NCI-H345 (cell line): Measurements from ENCODE around the gene ST6GALNAC4.

Experiments
- DNase-seq: peaks from one replicate; lab custom pipeline; 2025; lab: John Stamatoyannopoulos, UW

ST6GALNAC4 gene

DNA sequence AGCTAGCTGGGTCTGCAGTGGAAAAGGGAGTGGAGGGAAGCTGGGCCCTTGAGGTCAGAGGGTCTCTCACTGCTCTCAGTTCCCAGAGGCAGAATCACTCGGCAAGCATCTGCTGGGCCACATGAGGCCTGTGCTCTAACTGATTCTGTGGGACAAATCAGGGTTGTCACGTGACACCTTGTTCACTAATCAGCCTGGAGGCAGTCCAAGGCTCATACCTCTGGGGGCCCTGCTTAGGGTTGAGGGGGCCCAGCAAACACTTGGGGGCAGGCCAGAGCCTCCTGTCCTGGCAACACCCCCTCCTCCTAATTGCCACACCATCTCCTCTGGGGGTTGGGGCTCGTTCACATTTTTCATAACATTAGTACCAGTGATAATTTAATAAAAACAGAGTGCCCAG, 29.9 kb upstream of the ST6GALNAC4 start:
- DNase-seq = no peak

DNA sequence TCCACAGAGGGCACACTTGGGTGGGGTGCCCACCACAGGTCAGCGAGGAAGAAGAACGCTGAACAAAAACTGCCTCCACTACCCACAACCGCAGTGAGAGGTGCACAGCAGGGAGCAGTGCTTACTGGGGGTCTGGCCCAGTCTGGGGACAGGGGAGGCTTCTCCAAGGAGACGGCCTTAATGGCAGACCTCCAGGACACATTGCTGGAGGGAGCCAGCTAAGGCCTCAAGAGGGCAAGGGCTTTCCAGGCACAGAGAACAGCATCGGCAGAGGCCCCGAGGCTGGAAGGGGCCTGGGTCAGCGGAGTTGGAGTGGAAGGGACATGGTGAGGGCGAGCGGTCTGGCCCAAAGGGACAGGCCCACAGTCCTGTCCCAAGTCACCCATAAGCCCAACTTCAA, 29.1 kb upstream of the ST6GALNAC4 start:
- DNase-seq = no peak

DNA sequence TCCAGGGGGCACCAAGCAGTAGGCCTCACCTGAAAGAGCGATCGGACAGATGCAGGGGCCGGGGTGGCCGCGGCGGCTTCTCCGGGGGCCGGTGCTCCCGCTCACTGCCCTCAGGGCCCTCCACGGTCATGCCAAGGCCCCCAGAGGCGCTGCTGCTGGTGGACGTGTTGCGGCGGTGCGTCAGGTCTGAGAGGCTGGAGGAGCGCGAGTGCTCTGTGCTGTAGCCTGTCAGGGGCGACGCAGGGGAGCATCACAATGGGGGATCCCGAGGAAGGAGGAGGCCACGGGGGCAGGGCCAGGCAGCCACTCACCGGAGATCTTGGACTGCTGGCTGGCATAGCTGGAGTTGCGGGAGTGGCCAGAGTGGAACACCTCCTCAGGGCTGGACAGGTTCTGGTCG, 28.5 kb upstream of the ST6GALNAC4 start:
- DNase-seq = no peak

DNA sequence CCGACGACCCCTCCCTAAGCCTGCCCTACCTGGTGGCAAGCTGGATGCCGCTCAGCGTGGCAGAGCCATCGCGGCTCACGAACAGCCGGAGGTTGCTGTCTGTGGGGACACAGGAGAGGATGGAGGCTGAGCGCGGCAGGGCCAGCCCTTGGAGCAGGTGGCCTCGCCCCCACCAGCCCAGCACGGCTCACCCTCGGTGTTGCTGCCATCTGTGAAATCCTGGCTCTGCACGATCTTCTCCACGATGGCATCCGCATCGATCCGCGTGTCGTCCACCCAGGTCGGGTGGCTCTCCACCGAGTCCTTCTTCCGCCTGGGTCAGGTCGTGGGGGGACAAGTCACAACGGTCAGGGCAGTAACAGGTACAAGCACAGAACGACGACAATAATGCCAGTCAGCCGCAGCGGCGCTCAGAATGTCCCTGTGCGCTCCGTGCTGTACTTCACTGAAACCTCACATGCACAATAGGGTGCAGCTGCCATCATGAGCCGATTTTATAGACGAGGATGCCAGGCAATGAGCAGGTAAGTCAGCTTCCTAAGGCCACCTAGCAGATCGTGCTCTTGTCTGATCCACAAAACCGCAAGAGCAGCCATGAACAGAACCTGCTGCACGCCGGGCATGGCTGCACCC, 27.9 kb upstream of the ST6GALNAC4 start:
- no peak for DNase-seq

DNA sequence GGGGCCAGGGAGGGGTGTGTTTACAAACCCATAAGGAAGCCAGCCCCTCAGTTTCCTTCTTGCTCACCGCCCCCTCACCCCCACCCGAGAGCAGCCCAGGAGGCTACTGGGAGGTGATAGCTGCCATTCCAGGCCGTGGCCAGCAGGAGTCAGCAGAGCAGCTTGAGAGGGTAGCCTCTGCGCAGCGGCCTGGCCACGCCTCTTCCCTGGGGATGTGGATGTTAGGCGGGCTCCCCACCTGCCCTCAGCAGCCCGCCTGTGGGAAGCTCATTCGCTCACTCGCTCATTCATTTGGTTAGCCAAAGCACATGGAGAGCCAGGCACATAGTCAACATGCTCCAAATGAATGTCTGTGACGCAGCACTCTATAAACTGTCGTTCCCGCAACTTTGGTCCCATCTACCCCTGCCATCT, 26.9 kb upstream of the ST6GALNAC4 start:
- peak; percentile 93 for DNase-seq

DNA sequence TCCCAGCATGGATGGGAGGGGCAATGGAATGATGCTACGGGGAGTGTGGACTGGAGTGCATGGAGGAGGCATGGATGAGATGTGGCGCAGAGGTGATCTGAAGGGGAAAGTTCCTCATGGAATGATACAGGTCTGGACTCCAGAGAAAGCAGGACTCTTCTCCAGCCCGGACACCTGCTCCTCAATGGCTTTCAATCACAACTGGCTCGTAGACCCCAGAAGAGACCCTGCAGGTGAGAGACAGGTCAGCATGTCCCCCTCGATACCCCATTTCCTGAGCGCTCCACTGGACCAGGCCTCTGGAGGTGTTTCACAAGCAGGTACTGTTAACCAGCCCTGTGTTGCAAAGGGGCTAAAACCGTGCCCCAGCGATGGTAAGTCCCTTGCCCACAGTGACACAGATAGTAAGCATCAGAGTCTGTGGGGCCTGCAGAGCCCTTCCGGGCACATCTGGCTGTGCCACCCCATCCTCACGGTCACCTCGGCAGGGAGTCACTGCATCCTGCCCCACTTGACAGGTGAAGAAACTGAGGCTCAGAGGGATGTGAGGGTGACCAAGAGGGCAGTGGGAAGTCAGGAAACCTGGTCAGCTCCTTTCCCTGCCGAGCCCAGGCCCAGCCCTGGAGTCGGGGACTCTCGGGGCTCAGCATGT, 26.3 kb upstream of the ST6GALNAC4 start:
- DNase-seq = no peak

DNA sequence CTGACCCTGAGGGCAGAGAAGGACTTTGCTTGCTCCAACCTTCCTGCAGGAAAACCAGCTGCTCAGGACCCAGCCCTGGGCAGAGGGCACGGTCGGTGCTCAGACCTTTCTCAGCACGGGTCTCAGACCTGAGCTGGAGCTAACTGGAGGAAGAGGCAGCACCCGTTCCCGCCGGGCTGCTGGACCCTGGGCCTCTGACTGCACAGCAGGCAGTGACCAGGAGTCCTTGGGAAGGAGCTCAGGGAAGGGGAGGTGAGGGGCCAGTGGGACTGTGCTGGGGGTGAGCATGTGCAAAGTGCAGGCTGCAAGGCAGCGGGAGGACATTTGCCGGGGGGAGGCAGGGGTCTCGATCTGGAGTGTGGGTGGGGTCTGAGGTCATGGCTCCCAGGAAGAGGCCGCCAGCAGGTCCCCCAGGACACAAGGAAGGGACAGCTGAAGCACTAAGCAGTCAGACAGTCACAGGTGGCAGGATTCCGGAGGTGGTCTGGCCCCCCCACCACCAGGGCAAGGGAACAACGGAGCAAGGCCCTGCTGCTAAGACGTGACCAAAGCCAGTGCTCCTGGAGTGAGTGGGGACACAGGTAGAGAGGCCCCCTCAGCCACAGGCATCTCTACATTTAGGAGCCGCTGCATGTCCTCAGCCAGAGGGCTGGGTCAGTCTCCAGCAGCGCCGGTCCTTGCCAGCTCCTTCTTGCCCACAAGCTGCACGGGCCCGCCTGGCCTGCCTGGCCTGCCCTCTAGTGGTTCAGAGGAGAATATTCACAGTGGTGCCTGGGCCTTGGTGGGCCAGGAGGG, 25.6 kb upstream of the ST6GALNAC4 start:
- DNase-seq = peak; percentile 40

DNA sequence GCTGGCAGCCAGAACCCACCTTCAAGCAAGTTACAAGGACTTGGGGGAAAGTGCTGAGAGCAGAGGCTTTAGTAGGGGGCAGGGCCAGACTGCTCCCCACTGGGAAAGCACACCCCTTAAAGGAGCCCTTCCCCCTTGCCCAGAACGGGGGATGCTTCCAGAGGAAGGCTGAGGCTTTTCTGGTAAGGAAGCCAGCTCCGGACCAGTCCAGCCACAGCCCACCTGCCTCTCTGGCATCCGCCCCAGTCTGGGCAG, 25.0 kb upstream of the ST6GALNAC4 start:
- DNase-seq = no peak

DNA sequence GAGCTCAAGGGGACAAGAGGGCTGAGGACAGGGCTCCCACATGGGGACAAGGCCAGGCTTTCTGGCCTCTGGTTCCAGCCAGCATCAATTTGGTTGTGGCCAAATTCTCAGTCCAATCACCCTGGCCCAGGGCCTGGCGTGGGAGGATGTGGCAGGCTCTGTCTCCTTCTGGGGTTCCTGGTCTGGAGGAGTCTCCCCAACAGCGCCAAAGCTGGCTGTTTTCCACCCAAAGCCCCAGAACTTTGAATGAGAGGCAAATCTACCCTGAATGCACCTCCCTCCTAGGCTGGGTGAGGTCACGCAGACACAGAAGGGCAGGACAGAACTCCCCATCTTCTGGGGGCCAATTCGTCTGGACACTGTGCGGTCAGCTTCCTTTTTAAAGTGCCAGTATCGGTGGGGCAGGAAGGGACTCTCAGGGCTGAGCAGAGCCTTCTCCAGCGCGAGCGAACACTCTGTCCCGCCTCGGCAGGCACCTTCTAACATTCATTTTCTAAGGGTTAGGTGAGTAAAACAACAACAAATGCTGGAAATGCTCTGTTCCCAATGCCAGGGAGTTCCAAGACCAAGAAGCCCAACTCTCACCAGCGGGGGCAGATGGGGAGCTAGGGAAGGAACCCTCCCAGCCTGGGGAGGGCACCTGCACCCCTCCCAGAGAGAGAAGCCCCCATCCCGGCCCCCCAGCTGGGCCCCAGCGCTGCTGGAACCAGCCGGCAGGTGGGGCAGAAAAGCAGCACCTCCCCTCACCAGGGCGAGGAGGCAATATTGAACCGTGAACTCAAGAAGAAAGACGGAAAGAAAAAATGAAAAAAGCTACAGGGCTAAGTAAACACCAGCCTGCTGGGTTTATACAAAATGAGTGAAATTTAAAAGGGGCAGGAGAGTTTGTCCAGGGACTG, 24.5 kb upstream of the ST6GALNAC4 start:
- DNase-seq = no peak

DNA sequence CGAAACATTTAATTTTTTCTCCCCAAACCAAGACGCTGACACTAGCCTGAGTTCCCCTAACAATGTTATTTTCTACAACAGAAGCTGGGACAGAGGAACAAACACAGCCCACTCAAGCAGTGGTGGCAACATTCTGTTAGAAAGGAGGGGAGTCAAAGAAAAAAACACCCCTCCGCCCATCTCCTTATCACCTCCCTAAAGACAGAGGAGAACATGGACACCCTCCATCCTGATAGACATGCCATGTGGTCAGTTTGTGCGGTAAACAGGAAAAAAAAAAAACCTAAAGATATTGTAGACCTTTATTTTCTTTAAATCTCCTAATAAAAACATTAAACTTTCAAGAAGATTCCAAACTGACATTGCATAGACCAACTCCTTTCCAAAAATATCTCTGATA, 23.8 kb upstream of the ST6GALNAC4 start:
- no peak for DNase-seq

DNA sequence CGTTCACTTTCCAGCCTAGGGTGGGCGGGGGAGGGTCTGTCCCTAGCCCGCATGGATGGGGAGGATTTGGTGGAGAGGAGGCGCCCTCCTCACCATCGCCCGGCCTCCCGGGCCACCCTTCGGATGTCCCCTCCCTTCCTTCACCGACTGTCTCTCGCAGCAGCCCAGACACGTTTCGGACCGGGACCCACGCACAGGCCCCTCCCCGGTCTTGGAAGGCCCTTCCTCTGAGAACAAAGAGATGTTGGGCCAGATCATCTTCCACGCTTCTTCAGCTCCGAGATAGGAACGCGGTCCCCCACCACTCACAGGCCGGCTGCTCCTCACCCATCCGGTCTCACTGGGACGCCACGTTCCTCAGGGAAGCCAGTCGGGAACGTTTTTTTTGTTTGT, 21.5 kb upstream of the ST6GALNAC4 start:
- no peak for DNase-seq

DNA sequence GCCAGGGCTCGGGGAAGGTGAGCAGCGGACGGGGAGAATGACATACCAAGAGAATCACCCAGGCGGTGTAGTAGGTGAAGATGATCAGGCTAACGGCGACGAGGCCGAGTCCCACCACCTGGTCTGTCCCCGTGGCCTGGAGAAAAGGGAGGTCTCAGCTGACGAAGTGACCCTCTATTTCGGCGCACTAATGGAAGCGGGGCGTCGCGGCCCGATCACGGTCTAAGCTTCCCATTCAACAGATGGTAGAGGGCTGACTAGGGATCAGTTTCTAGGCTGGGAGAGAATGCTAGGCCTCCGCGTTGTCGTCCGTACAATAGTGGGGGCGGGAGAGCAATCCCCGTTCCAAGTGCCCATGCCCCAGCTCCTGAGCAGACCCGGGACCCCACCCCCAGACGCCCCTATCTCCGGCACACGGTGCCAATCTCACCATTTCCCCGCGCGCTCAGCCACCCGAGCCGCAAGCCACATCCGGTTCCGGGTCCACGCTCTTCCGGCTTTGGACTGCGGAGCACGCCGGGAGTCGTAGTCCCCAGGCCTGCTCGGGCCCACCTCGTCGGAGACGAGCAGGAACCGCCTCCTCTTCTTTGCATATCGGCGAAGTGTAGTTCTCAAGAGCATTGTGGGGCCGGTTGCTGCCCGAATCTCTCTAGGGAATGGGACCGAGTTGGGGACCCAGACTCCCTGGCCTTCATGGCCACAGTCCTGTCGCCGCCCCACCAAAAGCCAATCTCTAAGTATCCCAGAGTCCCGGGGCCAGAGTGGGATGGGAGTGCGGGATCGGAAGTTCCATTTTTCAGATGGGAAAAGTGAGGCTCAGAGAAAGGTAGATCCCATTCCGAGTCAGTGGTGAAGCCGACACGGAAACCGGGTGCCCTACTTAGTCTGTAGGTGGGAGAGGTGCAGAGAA, 20.8 kb upstream of the ST6GALNAC4 start, which contains the start of gene DPM2:
TSS of gene DPM2 (minus strand) at position 467 of the 910 bp plus-strand sequence. CDS start at position 433, 34 bp downstream.
- DNase-seq = peak; percentile 88

DNA sequence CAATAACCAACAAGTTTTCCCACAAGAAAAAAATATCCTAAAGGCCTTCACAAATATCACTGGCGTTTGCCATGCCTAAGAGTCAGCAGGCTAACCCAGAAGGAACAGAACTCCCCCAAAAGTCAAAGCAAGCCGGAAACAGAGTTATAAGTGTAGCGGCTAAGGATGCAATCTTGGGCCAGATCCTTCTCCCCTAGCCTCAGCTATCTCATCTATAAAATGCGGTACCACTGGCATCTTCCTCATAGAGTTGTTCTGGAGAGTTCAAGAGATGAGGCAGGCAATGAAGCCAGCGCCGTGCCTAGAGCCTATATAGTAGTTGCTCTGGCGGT, 20.2 kb upstream of the ST6GALNAC4 start:
- no peak for DNase-seq

DNA sequence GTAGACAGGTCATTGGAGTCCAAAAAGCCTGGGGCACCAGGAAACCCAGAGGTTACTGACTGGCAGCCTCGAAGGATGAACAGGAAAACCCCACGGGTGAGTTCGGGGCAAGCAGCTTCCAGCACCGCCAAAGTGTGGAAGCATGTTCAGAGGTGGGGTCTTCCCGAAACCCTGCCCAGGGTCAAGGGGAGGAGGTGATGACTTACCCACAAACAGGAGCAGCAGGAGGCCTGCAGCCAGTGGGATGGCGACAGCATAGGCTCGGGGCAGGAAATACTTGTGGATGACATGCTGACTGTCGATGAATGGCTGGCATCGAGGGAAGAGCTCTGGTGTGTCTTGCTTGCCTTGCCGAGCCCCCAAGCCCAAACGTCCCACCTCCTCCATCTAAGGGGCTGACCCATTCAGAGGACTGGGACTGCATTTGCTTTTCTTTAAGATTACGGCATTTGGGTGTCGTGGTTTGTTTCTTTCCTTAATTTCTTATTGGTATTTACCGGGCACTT, 19.6 kb upstream of the ST6GALNAC4 start:
- DNase-seq = no peak

DNA sequence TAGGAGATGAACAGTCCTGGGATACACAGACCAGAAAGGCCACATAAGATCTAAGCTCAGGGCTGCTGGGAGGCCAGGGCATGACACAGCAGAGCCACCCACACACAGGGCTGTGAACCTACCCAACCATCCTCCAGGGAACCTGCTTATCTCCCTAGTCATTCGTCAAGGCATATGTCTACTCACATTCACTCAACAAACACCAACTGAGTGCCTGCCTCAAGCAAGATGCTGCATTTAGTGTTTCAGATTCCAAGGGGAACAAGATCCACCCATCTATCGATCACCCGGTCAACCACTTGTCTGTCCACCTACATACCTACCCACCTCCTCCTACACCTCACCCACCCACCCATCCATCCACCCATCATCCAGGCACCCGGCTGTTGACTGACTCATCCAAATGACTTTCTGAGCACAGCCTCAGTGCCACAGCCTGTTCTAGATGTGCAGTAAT, 19.0 kb upstream of the ST6GALNAC4 start:
- DNase-seq = no peak

DNA sequence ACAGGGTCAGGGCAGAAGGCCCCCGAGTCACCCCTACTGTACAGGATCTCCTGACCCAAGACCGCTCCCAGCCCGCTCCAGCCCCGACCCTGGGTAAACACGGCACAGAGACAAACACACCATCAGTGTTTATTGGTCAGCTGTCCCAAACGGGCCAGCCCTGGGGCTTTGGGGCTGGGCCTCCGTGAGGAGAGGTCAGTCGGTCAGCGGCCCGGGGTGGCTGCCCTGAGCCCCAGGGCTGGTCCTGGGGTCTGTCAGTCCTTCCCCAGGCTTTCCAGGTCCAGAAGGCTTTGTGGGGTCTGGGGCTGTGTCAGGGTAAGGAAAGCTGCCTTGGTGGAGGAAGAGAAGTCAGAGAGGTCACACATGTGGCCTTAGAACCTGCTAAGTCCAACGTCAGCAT, 18.1 kb upstream of the ST6GALNAC4 start:
- no peak for DNase-seq

DNA sequence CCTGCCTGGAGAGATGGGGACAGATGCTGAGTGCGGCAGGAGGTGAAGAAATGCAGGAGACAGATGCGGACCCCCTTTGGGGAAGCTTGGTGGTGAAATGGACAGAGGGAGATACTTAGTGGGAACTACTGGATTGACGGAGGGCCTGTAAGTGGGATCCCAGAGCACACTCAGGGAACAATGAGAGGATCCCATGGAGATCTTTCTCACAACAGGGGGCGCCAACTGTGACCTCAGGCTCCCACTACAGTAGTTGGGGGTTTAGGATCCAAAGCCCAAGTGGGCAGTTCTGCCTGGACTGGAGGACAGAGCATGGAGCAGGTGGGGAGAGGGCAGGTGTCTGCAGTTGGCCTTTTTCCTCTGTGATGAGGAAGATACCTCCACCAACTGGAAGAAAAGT, 17.4 kb upstream of the ST6GALNAC4 start:
- DNase-seq = no peak

DNA sequence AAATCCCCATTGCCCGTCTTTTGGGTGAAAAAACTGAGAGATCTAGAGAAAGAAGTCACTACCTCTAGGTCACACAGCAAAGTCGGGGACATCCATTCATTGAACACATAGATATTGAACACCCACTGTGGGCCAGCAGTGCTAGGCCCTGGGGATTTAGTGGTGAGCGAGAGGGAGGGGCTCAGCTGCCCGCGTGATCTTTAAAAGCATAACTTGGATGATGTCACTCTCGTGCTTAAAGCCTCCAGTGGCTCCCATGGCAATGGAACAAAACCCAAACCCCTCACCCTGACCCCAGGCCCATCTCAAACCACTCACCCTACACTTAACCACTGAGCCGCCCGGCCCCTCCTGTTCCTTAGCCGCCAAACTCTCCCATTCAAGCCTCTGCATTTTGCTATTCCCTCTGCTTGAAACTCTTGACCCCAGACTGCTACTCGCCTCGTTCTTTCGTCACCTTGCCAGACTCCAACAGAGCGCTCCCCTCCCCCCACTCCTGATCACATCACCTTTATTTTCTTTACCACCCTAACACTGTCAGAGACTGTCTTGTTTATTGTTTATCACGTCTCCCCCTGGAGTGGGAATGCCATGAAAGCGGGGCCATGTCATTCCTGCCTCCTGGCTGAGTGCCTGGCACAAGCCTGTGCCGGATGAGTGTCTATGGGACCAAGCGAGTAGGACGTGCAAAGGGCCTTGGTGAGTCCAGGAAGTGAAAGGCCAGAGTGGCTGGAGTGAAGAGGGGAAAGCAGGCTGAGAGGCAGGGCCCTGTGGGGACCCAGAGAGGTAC, 14.4 kb upstream of the ST6GALNAC4 start:
- peak; percentile 61 for DNase-seq

DNA sequence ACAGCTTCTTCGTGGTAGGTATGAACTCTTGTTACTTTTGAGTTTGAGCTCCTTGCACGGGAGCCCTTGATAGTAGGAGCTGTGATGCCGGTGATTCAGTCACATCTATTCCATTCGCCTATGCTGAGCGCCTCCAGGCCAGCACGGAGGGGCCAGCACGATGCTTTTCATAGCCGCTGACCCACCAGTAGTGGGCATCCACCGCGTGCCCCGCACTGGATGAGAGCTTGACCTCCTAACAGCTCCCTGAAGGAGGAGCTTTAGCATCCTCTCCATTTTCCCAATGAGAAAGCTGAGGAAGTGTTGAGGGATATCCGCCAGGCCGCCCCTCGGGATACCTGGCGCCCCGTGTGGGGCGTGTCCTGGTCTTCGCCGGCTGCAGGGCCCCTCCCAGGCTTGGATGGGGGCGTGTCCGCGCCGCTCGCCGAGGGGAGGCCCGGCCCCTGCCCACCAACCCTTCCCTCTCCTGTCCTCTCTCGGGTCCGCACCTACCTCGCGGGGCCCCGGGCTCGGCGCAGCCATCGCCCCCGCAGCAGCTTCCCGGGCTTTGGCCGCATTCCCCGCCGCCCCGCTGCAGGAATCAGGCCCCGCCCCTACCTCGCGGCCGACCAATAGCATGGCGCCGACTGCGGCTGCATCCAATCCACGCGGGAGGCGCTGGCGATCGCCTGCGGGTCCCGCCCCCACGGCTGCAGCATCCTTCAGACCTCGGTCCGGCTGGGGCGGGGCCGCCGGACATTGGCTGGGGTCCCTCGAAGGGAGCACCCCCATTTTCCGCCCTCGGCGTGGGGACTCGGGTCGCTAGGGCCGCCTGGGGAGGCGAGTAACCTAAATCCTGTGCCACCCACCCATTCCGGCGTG, 13.6 kb upstream of the ST6GALNAC4 start, which contains the start of gene PIP5KL1:
TSS of gene PIP5KL1 (minus strand) at position 547 of the 861 bp plus-strand sequence. CDS start at position 522, 25 bp downstream.
- peak; percentile 86 for DNase-seq
